SK-N-SH (cell line): ENCODE results near the gene PALLD.

Experiments
- POLR2AphosphoS5 ChIP-seq: IDR thresholded peaks from 2 replicates; pipeline ENCODE4 v1.6.1; 2012; ENCODE audit warnings: low read depth, low read length
- RCOR1 ChIP-seq: fragments of 150-350 bp; IDR thresholded peaks from 2 replicates; pipeline ENCODE4 v1.6.1; 2017; ENCODE audit warnings: antibody characterized with exemption, low read length
- RXRA ChIP-seq: IDR thresholded peaks from 2 replicates; pipeline ENCODE4 v1.4.0; 2012; ENCODE audit warnings: low read depth, mild to moderate bottlenecking, borderline replicate concordance
- TF ChIP-seq, protein P1 (sequence below): fragments of 200-600 bp; sonication (generic); IDR thresholded peaks from 2 replicates; pipeline ENCODE4 v1.6.1; 2017; ENCODE audit warnings: antibody characterized with exemption, mild to moderate bottlenecking, moderate library complexity

DNA sequence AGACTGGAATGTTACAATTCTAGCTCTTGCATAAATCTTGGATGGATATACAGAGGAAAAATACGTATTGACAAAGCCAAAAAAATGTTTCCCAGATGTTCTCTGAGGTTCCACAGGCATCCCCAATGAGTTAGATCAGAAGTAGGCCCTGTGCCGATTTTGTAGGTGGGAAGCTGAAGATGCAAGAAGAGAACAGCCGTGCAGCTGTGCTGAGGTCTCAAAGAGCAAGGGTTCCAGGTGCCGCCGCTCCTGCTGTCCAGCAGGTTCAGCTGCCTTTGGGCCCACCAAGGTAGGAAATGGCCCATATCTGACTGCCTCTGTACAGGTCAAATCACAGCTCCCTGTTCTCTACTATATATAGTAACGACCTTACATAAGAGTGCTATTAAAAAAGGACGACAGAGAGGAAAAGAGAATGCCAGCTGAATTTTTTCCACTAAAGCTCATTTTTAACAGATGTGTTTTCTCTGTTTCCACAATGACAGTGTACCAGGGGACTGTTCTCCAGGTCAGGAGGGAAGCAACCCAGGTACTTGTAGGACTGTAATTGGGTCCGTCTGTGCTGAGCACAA, 357.6 kb downstream of the PALLD start:
- TF ChIP-seq, protein P1, sequence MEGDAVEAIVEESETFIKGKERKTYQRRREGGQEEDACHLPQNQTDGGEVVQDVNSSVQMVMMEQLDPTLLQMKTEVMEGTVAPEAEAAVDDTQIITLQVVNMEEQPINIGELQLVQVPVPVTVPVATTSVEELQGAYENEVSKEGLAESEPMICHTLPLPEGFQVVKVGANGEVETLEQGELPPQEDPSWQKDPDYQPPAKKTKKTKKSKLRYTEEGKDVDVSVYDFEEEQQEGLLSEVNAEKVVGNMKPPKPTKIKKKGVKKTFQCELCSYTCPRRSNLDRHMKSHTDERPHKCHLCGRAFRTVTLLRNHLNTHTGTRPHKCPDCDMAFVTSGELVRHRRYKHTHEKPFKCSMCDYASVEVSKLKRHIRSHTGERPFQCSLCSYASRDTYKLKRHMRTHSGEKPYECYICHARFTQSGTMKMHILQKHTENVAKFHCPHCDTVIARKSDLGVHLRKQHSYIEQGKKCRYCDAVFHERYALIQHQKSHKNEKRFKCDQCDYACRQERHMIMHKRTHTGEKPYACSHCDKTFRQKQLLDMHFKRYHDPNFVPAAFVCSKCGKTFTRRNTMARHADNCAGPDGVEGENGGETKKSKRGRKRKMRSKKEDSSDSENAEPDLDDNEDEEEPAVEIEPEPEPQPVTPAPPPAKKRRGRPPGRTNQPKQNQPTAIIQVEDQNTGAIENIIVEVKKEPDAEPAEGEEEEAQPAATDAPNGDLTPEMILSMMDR = no peak
- TF ChIP-seq RXRA = no peak
- TF ChIP-seq RCOR1 = no peak
- no peak for TF ChIP-seq POLR2AphosphoS5
